ENCODE results near the gene PRDM8.

- TF ChIP-seq TAF1 (IDR thresholded peaks at IDR 0.05; ENCODE audit: borderline replicate concordance, low read depth, low read length) = no peak
- TF ChIP-seq POLR2A (IDR thresholded peaks at IDR 0.05; ENCODE audit: low read depth, low read length) = no peak
These were observed 46.1 kb downstream of the PRDM8 start for GRCh38 chr4:80243274-80244018.
